T-helper 2 cell treated with Interferon-gamma antibody and Interleukin-4, amounts not matched to agents 100 ng/mL and 5 ng/mL, for 36 hours (primary cell): ENCODE measurements around the gene MACROD2. TPM values are rescaled to one million over a fixed set of nuclear protein-coding genes. Genes with fewer than 3 reads are reported as not detected.

ENCODE experiments used
- intact Hi-C: fragments of 100-400 bp; cut with micrococcal nuclease; formaldehyde crosslinking; loops from one replicate; pipeline ENCODE4 v1.15.1; 2023
- total RNA-seq: library from RNA; stranded (reverse); gene quantifications from 2 replicates; pipeline ENCODE4 v1.2.3, GENCODE V29; 2022

MACROD2 gene
- total RNA-seq, 1 donor from 2014 or later = not detected

DNA sequence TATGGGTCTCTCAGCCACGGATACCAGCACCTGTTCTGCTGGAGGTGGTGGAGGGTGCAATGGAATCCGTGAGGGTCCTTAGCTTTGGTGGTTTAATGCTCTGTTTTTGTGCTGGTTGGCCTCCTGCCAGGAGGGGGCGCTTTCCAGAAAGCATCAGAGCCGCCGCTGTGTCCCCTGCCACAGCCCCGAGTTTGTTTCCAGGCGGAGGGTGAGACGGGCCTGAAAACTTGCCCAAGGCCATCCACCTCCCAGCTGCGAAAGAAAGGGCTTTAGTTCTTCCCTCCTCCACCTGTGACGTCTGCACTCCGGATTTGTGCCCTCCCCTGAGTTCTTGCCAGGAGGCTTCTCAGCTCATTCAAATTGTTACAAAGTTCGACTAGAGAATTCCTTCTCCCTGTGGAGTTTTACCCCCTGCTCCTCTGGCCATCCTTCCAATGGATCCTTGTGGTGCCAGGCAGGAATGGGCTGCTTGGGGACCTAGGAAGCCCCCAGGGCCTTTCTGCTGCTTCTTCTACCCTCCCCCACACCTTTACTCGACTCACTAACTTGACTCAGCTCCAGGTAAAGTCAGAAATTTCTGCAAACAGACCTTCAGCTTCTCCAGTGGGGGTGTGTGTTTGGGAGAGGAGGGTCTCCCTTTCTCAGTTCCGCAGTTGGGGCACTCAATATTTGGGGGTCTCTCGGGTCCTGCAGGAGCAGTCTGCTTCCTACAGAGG, 1704.3 kb downstream of the MACROD2 start:
- intact Hi-C loops = no loop called here

DNA sequence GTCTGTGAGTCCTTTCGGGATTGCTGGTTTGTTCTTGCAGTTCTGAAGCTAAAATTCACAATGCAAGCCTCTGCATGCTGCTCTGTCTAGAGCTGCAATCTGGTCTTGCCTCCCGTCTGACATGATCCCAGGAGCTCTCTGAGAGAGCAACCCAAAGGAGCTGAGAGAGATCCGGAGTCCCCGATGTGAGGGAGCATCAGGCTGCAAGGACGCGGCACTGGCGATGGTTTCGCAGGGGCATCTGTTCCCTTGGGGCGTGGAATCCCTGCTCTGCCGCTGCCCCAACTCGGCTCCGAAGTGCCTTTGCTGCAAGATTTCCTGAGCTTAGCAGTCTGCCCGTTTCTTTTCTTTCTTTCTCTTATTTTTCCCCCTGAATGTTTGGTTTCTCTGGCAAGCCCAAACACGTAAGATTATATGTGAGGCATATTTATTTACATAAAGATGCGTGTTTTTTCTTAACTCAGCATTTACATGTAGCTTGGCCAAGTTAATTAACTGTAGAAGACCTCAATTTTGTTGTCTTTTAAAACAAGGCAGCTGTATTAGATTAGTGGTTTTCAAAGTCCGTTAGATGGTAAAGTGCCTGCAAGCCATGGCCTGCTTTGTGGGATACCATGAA, 1704.9 kb downstream of the MACROD2 start:
- intact Hi-C loops = no loop called here

DNA sequence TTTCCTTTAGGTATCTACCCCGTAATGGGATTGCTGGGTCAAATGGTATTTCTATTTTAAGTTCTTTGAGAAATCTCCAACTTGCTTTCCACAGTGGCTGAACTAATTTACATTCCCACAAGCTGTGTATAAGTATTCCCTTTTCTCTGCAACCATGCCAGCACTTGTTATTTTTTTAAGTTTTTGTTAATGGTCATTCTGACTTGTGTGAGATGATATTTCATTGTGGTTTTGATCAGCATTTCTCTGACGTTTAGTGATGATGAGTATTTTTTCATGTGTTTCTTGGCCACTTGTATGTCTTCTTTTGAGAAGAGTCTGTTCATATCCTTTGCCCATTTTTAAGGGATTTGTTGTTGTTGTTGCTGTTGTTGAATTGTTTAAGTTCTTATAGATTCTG, 1706.8 kb downstream of the MACROD2 start:
- intact Hi-C loops = no loop called here

DNA sequence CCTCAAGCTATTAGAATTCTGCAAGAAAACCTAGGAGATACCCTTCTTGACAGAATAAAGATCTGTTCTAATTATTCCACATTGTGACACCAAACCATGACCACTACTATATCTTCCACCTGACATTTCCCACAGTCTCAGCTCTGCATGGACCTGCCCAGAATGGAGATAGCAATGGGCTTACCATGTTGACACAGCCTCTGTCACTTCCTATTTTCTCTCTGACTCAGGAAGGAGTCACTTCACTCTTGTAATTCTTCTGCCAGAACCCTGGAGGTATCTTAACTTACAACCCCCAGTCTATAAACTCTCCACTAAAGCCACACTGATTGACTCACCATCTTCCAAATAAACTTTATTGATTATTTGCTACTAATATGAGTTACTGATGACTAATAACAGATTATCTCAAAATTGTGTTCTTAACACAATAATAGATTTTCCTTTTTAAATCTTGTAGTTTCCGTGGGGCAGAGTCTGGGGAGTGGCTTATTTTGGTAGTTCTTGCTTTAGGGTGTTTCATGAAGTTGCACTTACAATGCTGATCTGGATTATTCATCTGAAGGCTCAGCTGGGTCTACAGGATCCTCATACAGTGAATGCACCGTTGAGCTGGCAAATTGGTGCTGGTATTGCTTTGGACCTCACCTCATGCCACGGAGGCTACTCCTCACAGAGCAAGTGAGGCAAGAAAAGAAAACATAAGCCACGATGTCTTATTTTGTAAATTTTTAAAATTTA, 1708.0 kb downstream of the MACROD2 start:
- intact Hi-C loops = no loop called here

DNA sequence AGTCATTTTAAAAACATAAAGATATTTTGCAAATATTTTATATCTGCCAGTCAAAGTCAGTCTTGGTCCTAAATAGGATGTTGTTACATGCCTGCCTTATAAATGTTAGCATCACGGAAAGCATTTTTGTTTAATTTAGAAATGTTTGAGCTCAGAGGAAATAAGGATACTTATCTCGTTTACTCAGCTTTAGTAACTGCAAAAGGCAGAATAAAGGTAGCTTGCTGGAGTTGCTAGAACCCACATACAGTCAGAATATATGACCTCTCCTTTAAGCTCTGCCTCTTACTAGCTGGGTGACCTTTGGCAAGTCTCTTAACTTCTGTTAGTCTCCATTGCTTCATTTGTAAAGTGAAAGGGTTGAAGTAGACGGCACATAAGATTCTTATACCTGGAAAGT, 1710.7 kb downstream of the MACROD2 start:
- intact Hi-C loops = loop anchor here (5.0 kb wide), 2 partner anchors 771 to 1056 kb away; no protein-coding TSS in a partner anchor

DNA sequence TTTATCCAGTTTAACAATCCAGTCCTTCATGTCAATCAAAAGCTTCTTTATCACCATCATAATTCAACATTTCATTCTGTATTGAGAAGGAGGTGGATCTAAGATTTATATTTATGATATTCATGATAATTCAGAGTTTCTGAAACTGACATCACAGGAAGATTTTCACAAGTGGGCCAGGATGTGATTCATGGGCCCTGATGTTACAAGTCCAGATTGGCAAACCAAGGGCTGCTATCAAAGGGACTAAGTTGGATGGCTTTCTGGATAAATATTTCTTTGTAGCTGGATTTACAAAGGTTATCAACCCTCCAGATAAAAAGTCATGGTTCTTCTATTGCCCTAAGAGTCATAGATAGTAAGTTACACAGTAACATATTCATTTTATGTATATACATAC, 1711.4 kb downstream of the MACROD2 start:
- intact Hi-C loops = loop anchor here (5.0 kb wide), 2 partner anchors 771 to 1056 kb away; no protein-coding TSS in a partner anchor

DNA sequence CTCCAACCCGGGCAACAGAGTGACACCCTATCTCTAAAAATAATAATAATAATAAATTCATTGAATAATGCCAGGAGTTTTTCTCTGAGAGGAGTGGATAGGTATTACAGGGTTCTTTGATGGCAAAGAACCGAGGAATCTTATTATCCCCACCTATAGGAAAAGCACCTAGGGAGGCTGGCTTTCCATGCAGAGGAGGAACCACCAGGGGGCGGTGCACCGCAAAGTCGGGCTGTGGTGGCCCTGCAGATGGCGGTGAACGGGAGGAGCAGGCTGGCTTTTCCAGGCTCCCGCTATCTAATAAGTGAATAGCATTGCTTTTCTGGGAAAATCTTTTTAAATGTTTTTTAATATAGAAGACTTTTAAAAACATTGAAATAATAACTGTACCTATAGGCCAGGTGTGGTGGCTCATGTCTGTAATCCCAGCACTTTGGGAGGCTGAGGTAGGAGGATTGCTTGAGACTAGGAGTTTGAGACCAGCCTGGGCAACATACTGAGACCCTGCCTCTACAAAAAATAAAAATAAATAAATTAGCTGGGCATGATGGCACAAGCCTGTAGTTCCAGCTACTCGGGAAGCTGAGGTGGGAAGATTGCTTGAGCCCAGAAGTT, 1713.8 kb downstream of the MACROD2 start:
- intact Hi-C loops = loop anchor here (5.0 kb wide), 2 partner anchors 768 to 1053 kb away; no protein-coding TSS in a partner anchor

DNA sequence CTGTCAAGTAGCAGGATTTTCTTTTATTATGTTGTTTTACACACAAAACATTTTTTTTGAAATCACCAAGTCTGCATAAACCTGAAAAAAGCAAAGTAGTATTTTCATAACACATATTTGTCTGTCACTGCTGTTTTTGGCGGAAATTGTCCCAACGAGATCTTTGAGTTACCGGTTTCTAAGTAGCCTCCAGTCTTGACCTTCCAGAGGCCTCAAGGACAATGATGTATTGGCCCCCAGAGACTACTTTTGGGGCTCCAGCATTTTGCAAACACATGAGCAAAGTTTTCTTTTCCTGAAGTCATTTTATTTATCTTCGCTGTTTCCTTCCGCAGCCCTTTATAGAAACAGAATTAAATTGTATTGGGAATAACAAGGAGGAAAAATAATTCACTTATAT, 1715.3 kb downstream of the MACROD2 start:
- intact Hi-C loops = no loop called here

DNA sequence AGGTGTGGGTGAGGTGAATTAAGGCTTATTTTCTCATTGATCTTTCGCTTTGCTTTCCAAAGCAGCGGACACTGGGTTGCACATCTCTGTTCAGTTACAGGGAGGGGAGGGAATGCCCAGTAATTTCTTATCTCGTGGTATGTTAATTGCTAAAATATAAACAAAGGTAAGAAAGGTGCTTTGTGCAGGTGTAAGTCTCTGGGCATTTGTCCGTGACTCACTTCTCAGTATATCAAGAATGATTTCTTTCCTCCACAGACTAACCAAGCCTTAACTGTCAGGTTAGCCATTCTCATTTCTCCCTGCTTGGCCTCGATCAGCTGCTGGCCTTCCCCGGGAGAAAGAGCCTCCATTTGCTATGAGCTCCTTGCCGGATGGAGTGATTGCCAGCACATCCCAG, 1715.9 kb downstream of the MACROD2 start:
- intact Hi-C loops = no loop called here

DNA sequence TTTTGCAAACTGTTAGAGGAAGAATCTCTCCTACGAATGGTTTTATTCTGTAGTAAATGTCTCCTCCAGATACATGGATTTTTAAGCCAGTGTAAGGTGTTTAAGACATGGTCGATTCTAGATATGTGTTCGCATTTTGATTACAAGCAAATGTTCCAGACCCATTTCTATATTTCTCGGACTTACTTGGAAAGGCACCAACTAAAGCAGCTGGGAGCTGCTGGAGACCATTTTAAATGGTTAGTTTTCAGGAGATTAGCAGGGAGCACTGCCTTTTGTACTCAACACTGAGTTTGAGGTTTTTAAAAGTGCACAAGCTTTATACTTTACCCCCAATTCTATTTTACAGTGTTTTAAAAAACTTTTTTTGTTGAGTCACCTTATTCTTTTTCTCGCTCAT, 1720.9 kb downstream of the MACROD2 start:
- intact Hi-C loops = no loop called here

DNA sequence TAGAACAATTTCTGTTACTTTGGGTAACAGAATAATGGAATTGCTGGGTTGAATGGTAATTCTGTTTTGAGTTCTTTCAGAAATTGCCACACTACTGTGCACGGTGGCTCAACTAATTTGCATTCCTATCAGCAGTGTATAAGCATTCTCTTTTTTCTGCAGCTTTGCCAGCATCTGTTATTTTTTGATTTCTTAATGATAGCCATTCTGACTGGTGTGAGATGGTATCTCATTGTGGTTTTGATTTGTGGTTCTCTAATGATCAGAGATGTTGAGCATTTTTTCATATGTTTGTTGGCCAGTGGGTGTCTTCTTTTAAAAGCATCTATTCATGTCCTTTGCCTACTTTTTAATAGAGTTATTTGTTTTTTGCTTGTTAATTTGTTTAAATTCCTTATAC, 1731.1 kb downstream of the MACROD2 start:
- intact Hi-C loops = no loop called here

DNA sequence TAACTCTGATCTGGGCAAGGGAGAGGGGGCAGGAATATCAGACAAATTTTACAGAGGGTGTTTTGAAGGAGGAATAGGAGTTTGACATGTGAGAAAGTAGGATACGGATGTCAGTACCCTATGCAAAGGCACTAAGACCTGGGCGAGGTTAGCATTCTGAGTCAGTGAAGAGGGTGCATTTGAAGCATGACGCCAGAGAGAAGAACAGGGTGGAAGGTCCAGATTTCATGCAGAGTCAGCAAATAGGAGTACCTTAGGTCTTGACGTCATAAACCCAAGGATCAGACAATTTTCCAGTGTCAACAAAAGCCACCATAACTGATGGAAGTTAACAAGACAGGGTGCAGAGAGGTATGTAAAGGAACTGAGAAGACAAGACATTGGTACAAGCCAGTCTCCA, 1738.7 kb downstream of the MACROD2 start:
- intact Hi-C loops = no loop called here

DNA sequence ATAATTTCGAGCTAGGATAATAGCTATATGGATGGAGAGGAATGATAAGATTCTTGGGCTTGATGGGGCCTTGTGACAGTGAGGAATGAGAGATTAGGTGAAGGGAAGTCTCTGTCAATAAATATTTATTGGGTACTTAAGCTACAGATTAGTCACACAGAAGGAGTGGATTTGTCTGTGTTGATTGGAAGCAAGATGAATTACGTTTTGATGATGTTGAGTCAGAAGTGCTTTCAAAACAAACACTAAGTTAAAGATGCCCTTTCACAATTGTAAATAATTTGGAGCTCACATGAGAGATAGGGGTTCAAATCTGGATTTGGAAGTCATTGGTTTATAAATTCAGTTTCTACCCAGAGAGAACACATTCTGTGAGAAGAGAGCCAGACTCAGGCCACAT, 1743.7 kb downstream of the MACROD2 start:
- intact Hi-C loops = no loop called here

DNA sequence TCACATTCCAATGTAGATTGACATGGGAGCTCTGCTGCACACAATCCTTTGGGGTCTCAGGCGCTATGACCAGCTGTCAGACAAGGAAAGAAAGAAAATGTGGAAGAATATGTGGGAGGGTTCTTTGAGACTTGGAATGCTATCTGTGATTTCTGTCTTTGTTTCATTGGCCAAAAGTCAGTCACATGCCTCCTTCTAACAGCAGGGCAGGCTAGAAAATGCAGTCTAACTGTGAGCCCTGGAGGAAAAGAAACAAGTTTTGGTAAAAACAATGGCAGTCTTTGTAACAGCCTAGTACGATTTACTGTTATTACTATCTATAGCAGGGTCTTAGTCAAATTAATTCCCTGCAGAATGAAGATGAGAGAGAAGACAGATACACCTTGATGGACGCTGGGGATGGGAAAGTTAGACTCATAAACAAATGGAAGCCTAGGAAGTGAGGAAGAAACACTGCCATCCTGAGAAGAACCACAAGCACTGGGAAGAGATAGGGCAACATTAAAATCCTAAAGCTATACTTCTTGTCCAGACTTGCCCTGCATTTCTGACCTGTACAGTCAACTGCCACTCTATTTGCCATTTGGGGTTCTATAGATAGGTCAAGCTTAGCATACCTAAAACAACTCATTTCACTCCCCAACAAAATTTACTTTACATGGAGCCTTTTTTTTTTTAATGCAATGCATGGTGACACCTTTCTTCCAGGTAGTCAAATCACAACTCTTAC, 1744.9 kb downstream of the MACROD2 start:
- intact Hi-C loops = no loop called here

DNA sequence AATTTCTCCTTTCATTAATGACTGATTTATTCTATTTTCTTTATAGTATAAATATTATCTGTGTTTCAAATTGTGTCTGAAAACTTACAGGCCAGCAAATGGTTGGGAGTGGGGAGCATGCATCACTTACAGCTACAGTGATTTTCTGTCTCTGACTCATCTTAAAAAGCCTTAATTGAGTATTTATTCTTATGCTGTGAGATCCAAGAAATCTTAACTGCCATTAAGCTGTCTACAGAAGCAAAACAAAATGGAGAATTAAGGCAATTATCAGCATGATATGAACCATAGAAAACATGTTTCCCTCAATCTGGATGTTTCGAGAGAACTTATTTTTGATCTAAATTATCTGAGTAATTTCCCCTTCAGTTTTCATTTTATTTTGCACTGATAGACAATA, 1746.8 kb downstream of the MACROD2 start:
- intact Hi-C loops = no loop called here

DNA sequence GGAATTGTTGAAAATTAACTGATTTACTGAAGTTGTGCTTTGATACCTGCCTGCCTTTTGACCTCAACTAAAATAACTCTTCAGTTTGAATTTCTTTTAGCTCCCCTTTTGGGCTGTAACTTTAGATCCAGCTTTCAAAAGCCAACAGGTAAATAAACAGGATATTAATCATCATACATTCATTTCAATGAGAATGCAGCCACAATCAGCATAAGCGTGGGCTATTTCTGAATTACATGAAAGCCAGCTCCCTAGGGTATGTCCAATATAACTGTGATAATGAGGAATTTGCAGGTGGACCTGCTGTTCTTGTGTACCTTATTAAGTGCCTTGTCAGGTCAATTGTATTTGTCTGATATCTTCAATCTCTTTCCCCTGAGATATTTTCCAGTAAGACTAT, 1747.3 kb downstream of the MACROD2 start:
- intact Hi-C loops = no loop called here

DNA sequence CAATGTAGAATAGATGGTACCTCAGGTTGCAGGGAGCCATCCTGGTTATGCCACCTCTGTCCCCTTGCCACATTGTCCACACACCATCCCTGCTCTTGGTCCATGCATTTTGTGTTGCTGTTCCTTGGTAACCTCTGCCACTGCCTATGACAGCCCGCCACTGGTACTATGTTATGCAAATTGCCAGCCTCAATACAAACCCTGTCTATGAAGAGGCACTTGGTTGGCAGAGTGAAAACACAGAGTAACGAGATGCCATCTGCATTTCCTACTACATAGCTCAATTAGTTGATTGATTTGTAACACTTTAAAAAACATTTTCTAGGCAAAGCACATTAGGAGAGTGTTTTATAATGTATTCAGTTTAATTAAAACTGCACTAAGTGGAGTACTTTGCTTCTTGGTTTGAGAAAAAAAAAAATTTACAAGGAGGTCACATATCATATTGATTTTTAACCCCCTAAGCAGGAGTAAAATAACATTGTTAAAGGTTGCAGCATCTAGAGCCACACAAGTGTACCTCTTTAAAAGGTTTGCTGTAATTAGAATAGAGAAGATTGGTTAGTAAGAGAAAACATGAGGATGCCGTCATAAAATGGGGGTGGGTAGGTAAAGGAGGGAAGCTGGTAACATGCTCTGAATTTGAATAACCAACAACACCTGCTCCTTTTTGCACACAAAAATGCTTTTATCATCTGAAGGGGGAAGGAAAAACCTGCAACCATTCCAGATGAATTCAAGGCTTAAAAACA, 1760.9 kb downstream of the MACROD2 start:
- intact Hi-C loops = no loop called here

DNA sequence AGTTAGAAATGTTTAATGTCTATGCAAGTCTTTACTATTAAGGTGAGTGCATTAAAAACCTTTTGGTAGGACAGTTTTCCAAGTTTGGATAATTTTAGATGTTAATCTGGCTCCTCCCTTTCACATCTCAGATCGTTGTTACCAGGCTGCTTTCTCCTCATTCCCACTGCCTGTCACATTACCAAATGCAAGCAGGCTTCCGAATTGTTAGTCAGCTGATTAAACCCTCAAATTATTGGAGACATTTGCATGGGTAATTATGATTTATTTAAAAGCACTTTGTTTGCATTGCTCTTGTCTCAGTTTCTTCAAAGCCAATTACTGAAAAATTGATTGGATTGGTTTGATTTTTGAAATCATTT, 1761.4 kb downstream of the MACROD2 start:
- intact Hi-C loops = no loop called here

DNA sequence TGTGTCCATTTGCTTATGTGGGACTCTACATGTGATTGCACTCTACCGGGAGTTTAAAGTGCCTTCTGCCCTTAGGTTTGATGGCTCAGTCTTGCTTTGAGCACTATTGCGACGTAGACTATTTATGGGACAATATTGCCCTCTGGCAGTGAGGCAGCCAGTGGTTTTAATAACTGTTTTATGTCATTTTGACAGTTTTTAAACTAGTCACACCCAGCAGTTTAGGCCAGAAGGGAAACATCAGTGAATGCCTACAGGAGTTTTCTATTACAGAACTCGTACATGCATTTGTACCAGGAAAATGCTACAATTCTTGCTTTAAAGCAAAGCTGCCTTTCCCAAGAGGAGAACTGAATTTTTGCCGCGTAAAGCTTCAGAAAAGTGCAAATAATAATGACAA, 1764.3 kb downstream of the MACROD2 start:
- intact Hi-C loops = no loop called here

DNA sequence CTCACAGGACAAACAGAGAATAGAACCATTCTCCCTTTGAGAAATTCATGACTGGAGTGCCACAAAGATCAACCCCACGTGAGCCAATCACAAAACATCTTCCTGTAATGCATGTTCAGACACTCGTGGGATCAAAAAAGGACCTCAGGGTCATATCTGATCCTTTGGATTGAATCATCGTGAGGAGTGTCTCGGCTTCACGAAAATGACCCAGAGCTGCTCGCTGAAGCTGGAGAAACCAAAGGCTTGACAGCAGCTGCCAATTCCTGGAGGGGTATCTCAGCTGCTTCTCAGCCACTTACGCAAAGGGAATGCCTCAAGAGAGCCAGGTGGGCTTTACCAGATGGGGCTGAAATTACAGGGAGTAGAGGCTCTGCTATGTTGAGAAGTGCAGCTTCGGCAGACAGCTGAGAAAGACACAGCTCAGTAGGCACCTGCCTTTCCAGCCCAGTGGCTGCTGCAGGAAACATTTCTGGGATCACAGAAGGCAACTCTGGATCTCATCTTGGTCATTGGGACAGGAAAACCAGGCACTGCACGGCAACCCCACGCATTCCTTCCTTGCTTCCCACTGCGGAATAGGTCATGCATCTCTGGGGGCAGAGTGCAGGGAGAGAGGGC, 1764.8 kb downstream of the MACROD2 start:
- intact Hi-C loops = no loop called here
